WERI-Rb-1 (cell line): ENCODE results near the gene BAG1.

Experiments used
- DNase-seq: peaks from one replicate; pipeline ENCODE4 v3.0.0-alpha.2; 2020
- H3K27ac ChIP-seq: fragments of 250-450 bp; sonication (Bioruptor Pico); 2 replicates; pipeline ENCODE4 v1.5.1; 2020; ENCODE audit warnings: mild to moderate bottlenecking, moderate library complexity
- H3K27me3 ChIP-seq: fragments of 250-450 bp; sonication (Bioruptor Pico); 2 replicates; pipeline ENCODE4 v1.5.1; 2021; ENCODE audit warnings: mild to moderate bottlenecking, low read depth, moderate library complexity; ENCODE audit not compliant: insufficient read depth, severe bottlenecking
- H3K36me3 ChIP-seq: fragments of 250-450 bp; sonication (Bioruptor Pico); 2 replicates; pipeline ENCODE4 v1.5.1; 2020; ENCODE audit warnings: mild to moderate bottlenecking, moderate library complexity
- H3K4me3 ChIP-seq: 2 replicates; pipeline ENCODE4 v1.5.1; 2011; ENCODE audit warnings: low read depth, mild to moderate bottlenecking, control low read depth, low read length
- H3K9me3 ChIP-seq: fragments of 250-450 bp; sonication (Bioruptor Pico); 2 replicates; pipeline ENCODE4 v1.5.1; 2021; ENCODE audit warnings: mild to moderate bottlenecking, moderate library complexity; ENCODE audit not compliant: severe bottlenecking
- CTCF ChIP-seq: IDR thresholded peaks from 2 replicates; pipeline ENCODE4 v1.5.1; 2011; ENCODE audit warnings: low read depth, mild to moderate bottlenecking, control low read depth, inconsistent platforms, low read length

Gene BAG1

GRCh38 chr9:33220681-33221567 lies 43.6 kb downstream of the BAG1 start:
- no peak overlapping the region for H3K27ac ChIP-seq
- H3K27me3 ChIP-seq = no peaks in the 10 kb centered on the region
- DNase-seq = no peak

GRCh38 chr9:33211695-33212393 lies 52.7 kb downstream of the BAG1 start:
- H3K9me3 ChIP-seq = no peaks in the 10 kb centered on the region
- no peaks in the 10 kb centered on the region for H3K36me3 ChIP-seq
- 0 out of 2 replicates have a peak, but pooled peaks have one; percentile 8 for TF ChIP-seq CTCF
- H3K4me3 ChIP-seq = no peak overlapping the region
- no peak overlapping the region for H3K27ac ChIP-seq
- peak; percentile 69 for DNase-seq
- no peaks in the 10 kb centered on the region for H3K27me3 ChIP-seq

More at GRCh38 chr9:33220681-33221567, 43.6 kb downstream of the BAG1 start:
- Histone ChIP-seq H3K9me3 (no peaks in the 10 kb centered on the region), H3K4me3 (no peak overlapping the region), H3K36me3 (no peaks in the 10 kb centered on the region)
- TF ChIP-seq CTCF = no peak

- H3K27me3 ChIP-seq = no peaks in the 10 kb centered on the region
- H3K27ac ChIP-seq = no peak overlapping the region
- no peak for DNase-seq
- no peaks in the 10 kb centered on the region for H3K36me3 ChIP-seq
- no peak for TF ChIP-seq CTCF
- H3K4me3 ChIP-seq = no peak overlapping the region
- no peaks in the 10 kb centered on the region for H3K9me3 ChIP-seq
Measured at GRCh38 chr9:33210006-33210715, 54.3 kb downstream of the BAG1 start.

- Histone ChIP-seq H3K36me3 (no peaks in the 10 kb centered on the region), H3K27ac (no peak overlapping the region), H3K9me3 (no peaks in the 10 kb centered on the region), H3K27me3 (no peaks in the 10 kb centered on the region), H3K4me3 (no peak overlapping the region)
- no peak for TF ChIP-seq CTCF
- DNase-seq = no peak
Measured at GRCh38 chr9:33209394-33209793, 55.1 kb downstream of the BAG1 start.

- H3K36me3 ChIP-seq = no peaks in the 10 kb centered on the region
- no peak for DNase-seq
Measured at GRCh38 chr9:33202552-33203201, 61.8 kb downstream of the BAG1 start.

More at GRCh38 chr9:33202552-33203201, 61.8 kb downstream of the BAG1 start:
- TF ChIP-seq CTCF = no peak
- Histone ChIP-seq H3K27me3 (no peaks in the 10 kb centered on the region), H3K4me3 (no peak overlapping the region), H3K27ac (no peak overlapping the region), H3K9me3 (no peaks in the 10 kb centered on the region)
